ENCODE results near the gene OR2V2. TPM values are rescaled to one million over a fixed set of nuclear protein-coding genes. Genes with fewer than 3 reads are reported as not detected.

OR2V2 gene
- total RNA-seq, 4 donors from 2014 or later = not detected

GRCh38 chr5:181138258-181138657, 9.1 kb upstream of the OR2V2 start:
- Histone ChIP-seq H3K9me3 (no peaks in the 10 kb centered on the region), H3K27me3 (peaks cover 19% of the 10 kb centered on the region), H3K4me1 (peaks cover 4% of the 10 kb centered on the region), H3K36me3 (no peaks in the 10 kb centered on the region), H3K27ac (no peak overlapping the region), H3K4me3 (no peak overlapping the region)
- WGBS = 50% methylated on average over 5 of the region's 5 CpGs
- DNase-seq (ENCODE audit: low spot score in 2 of 2) = peak in 1 of 2 donors; percentile 45
- TF ChIP-seq POLR2A (IDR thresholded peaks at IDR 0.05) = no peak
- no peak for TF ChIP-seq POLR2AphosphoS5 (IDR thresholded peaks at IDR 0.05)
- no peak for TF ChIP-seq EP300 (IDR thresholded peaks at IDR 0.05)
- TF ChIP-seq CTCF (IDR thresholded peaks at IDR 0.05) = no peak

- Histone ChIP-seq H3K27me3 (peaks cover 33% of the 10 kb centered on the region), H3K9me3 (no peaks in the 10 kb centered on the region), H3K27ac (no peak overlapping the region), H3K4me1 (no peaks in the 10 kb centered on the region), H3K36me3 (no peaks in the 10 kb centered on the region), H3K4me3 (no peak overlapping the region)
- TF ChIP-seq POLR2AphosphoS5 (IDR thresholded peaks at IDR 0.05) = no peak
- no peak for TF ChIP-seq CTCF (IDR thresholded peaks at IDR 0.05)
- no peak for TF ChIP-seq POLR2A (IDR thresholded peaks at IDR 0.05)
- no peak for TF ChIP-seq EP300 (IDR thresholded peaks at IDR 0.05)
- 73% methylated on average over 3 of the region's 3 CpGs for WGBS
- DNase-seq (ENCODE audit: low spot score in 2 of 2) = peak in 1 of 2 donors; percentile 55
These were observed 6.6 kb upstream of the OR2V2 start for GRCh38 chr5:181140766-181141165.

- WGBS = 82% methylated on average over 7 of the region's 7 CpGs
- H3K4me3 ChIP-seq = no peak overlapping the region
- H3K4me1 ChIP-seq = no peaks in the 10 kb centered on the region
- H3K27me3 ChIP-seq = peaks cover 33% of the 10 kb centered on the region
- no peaks in the 10 kb centered on the region for H3K36me3 ChIP-seq
- TF ChIP-seq EP300 (IDR thresholded peaks at IDR 0.05) (no peak), POLR2AphosphoS5 (IDR thresholded peaks at IDR 0.05) (no peak), POLR2A (IDR thresholded peaks at IDR 0.05) (no peak), CTCF (IDR thresholded peaks at IDR 0.05) (no peak)
- H3K9me3 ChIP-seq = no peaks in the 10 kb centered on the region
- no peak overlapping the region for H3K27ac ChIP-seq
- no peak for DNase-seq (ENCODE audit: low spot score in 2 of 2)
These were observed 5.3 kb upstream of the OR2V2 start for GRCh38 chr5:181142054-181142453.

- Histone ChIP-seq H3K36me3 (no peaks in the 10 kb centered on the region), H3K9me3 (no peaks in the 10 kb centered on the region), H3K4me3 (no peak overlapping the region), H3K4me1 (peaks cover 10% of the 10 kb centered on the region), H3K27me3 (peaks cover 51% of the 10 kb centered on the region), H3K27ac (no peak overlapping the region)
- TF ChIP-seq CTCF (IDR thresholded peaks at IDR 0.05) = no peak
- no peak for TF ChIP-seq POLR2AphosphoS5 (IDR thresholded peaks at IDR 0.05)
- no peak for TF ChIP-seq POLR2A (IDR thresholded peaks at IDR 0.05)
- TF ChIP-seq EP300 (IDR thresholded peaks at IDR 0.05) = no peak
- DNase-seq (ENCODE audit: low spot score in 2 of 2) = no peak
- WGBS = 45% methylated on average over 1 of the region's 1 CpG
These were observed 2.3 kb upstream of the OR2V2 start for GRCh38 chr5:181145133-181145532.

- TF ChIP-seq POLR2AphosphoS5 (IDR thresholded peaks at IDR 0.05) (no peak), EP300 (IDR thresholded peaks at IDR 0.05) (no peak), POLR2A (IDR thresholded peaks at IDR 0.05) (no peak), CTCF (IDR thresholded peaks at IDR 0.05) (no peak)
- no peaks in the 10 kb centered on the region for H3K9me3 ChIP-seq
- no peak for DNase-seq (ENCODE audit: low spot score in 2 of 2)
- H3K4me3 ChIP-seq = no peak overlapping the region
- H3K27me3 ChIP-seq = peaks cover 45% of the 10 kb centered on the region
- no peaks in the 10 kb centered on the region for H3K36me3 ChIP-seq
- WGBS = 66% methylated on average over 6 of the region's 6 CpGs
- H3K4me1 ChIP-seq = peaks cover 15% of the 10 kb centered on the region
- peak overlapping the region; percentile 47 for H3K27ac ChIP-seq
These were observed 2.0 kb downstream of the OR2V2 start for GRCh38 chr5:181149355-181149754.
